Natural killer cell (primary cell): ENCODE results near the gene RTN1. TPM values are rescaled to one million over a fixed set of nuclear protein-coding genes. Genes with fewer than 3 reads are reported as not detected.
A peak's percentile ranks its signal among the peaks of the same experiment; 100 is the strongest.

Source experiments
- ATAC-seq, 3 donors: fragments of 150-1000 bp in 2 of 3; fragments of 200-7000 bp in 1 of 3; cut with Tn5 transposase; 1 replicate in 1 of 3; 2 replicates in 2 of 3; pipeline ENCODE4 v1.10.0; 2021; ENCODE audit warnings: mild to moderate bottlenecking in 2 of 3, moderate library complexity in 2 of 3
- DNase-seq, 2 donors: peaks; one replicate each; pipeline versions ENCODE4 v3.0.0 to v3.0.0-alpha.2; 2013 to 2021; ENCODE audit warnings: mixed read lengths in 1 of 2
- H3K27ac ChIP-seq: one replicate; pipeline ENCODE4 v1.5.1; 2013; ENCODE audit warnings: mild to moderate bottlenecking, low read length
- H3K27me3 ChIP-seq: one replicate; pipeline ENCODE4 v1.6.1; 2013; ENCODE audit warnings: low read length; ENCODE audit not compliant: control insufficient read depth, insufficient read depth
- H3K36me3 ChIP-seq: one replicate; pipeline ENCODE4 v1.6.1; 2013; ENCODE audit warnings: low read length; ENCODE audit not compliant: control insufficient read depth, insufficient read depth
- H3K4me1 ChIP-seq: one replicate; pipeline ENCODE4 v1.6.1; 2013; ENCODE audit warnings: low read length; ENCODE audit not compliant: control insufficient read depth, insufficient read depth
- H3K4me3 ChIP-seq: one replicate; pipeline ENCODE4 v1.5.1; 2013; ENCODE audit warnings: low read length
- H3K9me3 ChIP-seq: one replicate; pipeline ENCODE4 v1.6.1; 2013; ENCODE audit warnings: low read length; ENCODE audit not compliant: control insufficient read depth, insufficient read depth
- H3K27ac Mint-ChIP-seq, 2 donors: one replicate each; pipeline ENCODE4 v1.8.0; 2022; ENCODE audit warnings: mild to moderate bottlenecking in 2 of 2, mixed read lengths in 2 of 2, moderate library complexity in 1 of 2
- H3K27me3 Mint-ChIP-seq, 2 donors: one replicate each; pipeline ENCODE4 v1.8.0; 2022; ENCODE audit warnings: low read depth in 2 of 2, mixed read lengths in 2 of 2
- H3K36me3 Mint-ChIP-seq: one replicate; pipeline ENCODE4 v1.8.0; 2022; ENCODE audit warnings: mixed read lengths
- H3K4me1 Mint-ChIP-seq, 2 donors: one replicate each; pipeline ENCODE4 v1.8.0; 2022; ENCODE audit warnings: mixed read lengths in 2 of 2
- H3K4me3 Mint-ChIP-seq: one replicate; pipeline ENCODE4 v1.8.0; 2022; ENCODE audit warnings: mild to moderate bottlenecking, moderate library complexity, mixed read lengths
- H3K9me3 Mint-ChIP-seq, 2 donors: one replicate each; pipeline ENCODE4 v1.8.0; 2022; ENCODE audit warnings: mixed read lengths in 2 of 2
- CTCF ChIP-seq: fragments of 200-600 bp; IDR thresholded peaks from one replicate; pipeline ENCODE4 v1.8.0; 2022; ENCODE audit warnings: antibody characterized with exemption
- WGBS: methylation state at CpG from one replicate; pipeline ENCODE4 v1.1.7; 2013; ENCODE audit warnings: missing lambda C conversion rate; ENCODE audit not compliant: insufficient coverage; 5-methylcytosine and 5-hydroxymethylcytosine counted together
- intact Hi-C: fragments of 100-400 bp; cut with micrococcal nuclease; formaldehyde crosslinking; loops from one replicate; pipeline ENCODE4 v1.14.2; 2022
- total RNA-seq, 4 donors: library from RNA; stranded (reverse); fragments of 120-200 nt in 1 of 4; gene quantifications; one replicate each; pipeline versions ENCODE4 v1.2.3 to v1.2.4, GENCODE V29; 2013 to 2022

Gene RTN1
- total RNA-seq, 3 donors from 2014 or later (not counting 1 experiment from before 2014, with no cell fraction given), result 1.9 to 3.6 (median 2.3) TPM

GRCh38 chr14:59890676-59891075 is 20.1 kb upstream of the RTN1 start:
- no peaks in the 10 kb centered on the region for H3K4me1 Mint-ChIP-seq
- intact Hi-C loops, result no loop called here
- 95% methylated on average over 2 of the region's 2 CpGs for WGBS
- no peak for DNase-seq
- ATAC-seq, result no peak
- Histone ChIP-seq H3K9me3 (no peaks in the 10 kb centered on the region), H3K27ac (no peak overlapping the region), H3K4me3 (no peak overlapping the region), H3K27me3 (no peaks in the 10 kb centered on the region), H3K4me1 (no peaks in the 10 kb centered on the region), H3K36me3 (no peaks in the 10 kb centered on the region)
- H3K9me3 Mint-ChIP-seq, result peaks cover 0 to 2% of the 10 kb centered on the region in 2 donors
- peaks cover 7 to 12% of the 10 kb centered on the region in 2 donors for H3K27me3 Mint-ChIP-seq
- H3K36me3 Mint-ChIP-seq, result no peaks in the 10 kb centered on the region
- TF ChIP-seq CTCF, result no peak
- H3K4me3 Mint-ChIP-seq, result no peak overlapping the region
- no peak overlapping the region for H3K27ac Mint-ChIP-seq

- H3K4me3 ChIP-seq, result no peak overlapping the region
- H3K36me3 ChIP-seq, result no peaks in the 10 kb centered on the region
- H3K36me3 Mint-ChIP-seq, result no peaks in the 10 kb centered on the region
- H3K4me1 Mint-ChIP-seq, result no peaks in the 10 kb centered on the region
- H3K27ac ChIP-seq, result no peak overlapping the region
- no peaks in the 10 kb centered on the region for H3K9me3 ChIP-seq
- H3K27ac Mint-ChIP-seq, result no peak overlapping the region
- no peaks in the 10 kb centered on the region for H3K9me3 Mint-ChIP-seq
- peak in 1 of 2 donors; percentile 2 for DNase-seq
- H3K27me3 Mint-ChIP-seq, result peaks cover 0 to 12% of the 10 kb centered on the region in 2 donors
- no peak for TF ChIP-seq CTCF
- no peak for ATAC-seq
- no peaks in the 10 kb centered on the region for H3K27me3 ChIP-seq
- H3K4me3 Mint-ChIP-seq, result no peak overlapping the region
- intact Hi-C loops, result no loop called here
- WGBS, result 67% methylated on average over 1 of the region's 1 CpG
- H3K4me1 ChIP-seq, result no peaks in the 10 kb centered on the region
Observed at GRCh38 chr14:59882957-59883356, 12.4 kb upstream of the RTN1 start.

- WGBS, result 18% methylated on average over 4 of the region's 4 CpGs
- Histone ChIP-seq H3K4me3 (no peak overlapping the region), H3K27me3 (peaks cover 21% of the 10 kb centered on the region), H3K4me1 (peaks cover 16% of the 10 kb centered on the region), H3K36me3 (no peaks in the 10 kb centered on the region), H3K9me3 (no peaks in the 10 kb centered on the region), H3K27ac (no peak overlapping the region)
- intact Hi-C loops, result no loop called here
- TF ChIP-seq CTCF, result no peak
- H3K9me3 Mint-ChIP-seq, result no peaks in the 10 kb centered on the region
- DNase-seq (no peak), ATAC-seq (no peak)
- H3K27ac Mint-ChIP-seq, result no peak overlapping the region
- peaks cover 0 to 5% of the 10 kb centered on the region in 2 donors for H3K4me1 Mint-ChIP-seq
- H3K4me3 Mint-ChIP-seq, result peak overlapping the region; percentile 87
- peaks cover 7% of the 10 kb centered on the region for H3K36me3 Mint-ChIP-seq
- peaks cover 27 to 49% of the 10 kb centered on the region in 2 donors for H3K27me3 Mint-ChIP-seq
Observed at GRCh38 chr14:59871166-59871495, 555 bp upstream of the RTN1 start.
